Measurements from ENCODE around the gene ISL2.

The ISL2 gene

GRCh38 chr15:76360416-76360815 lies 23.8 kb downstream of the ISL2 start:
- Histone ChIP-seq H3K79me2 (ENCODE audit: insufficient read depth, low read length) (no peaks in the 10 kb centered on the region), H3K9me2 (replicated peaks; ENCODE audit: low read depth, low read length) (no peaks in the 10 kb centered on the region), H2AFZ (ENCODE audit: low read length) (no peak overlapping the region), H3F3A (ENCODE audit: low read depth) (no peaks in the 10 kb centered on the region), H3K4me1 (ENCODE audit: insufficient read depth, low read length, poor library complexity, severe bottlenecking) (no peaks in the 10 kb centered on the region), H4K20me1 (ENCODE audit: insufficient read depth, low read length, poor library complexity, severe bottlenecking) (no peaks in the 10 kb centered on the region), H3K4me3 (ENCODE audit: low read length, poor library complexity, severe bottlenecking) (no peak overlapping the region), H3K9ac (ENCODE audit: low read depth, low read length, poor library complexity, severe bottlenecking) (no peak overlapping the region), H3K4me2 (ENCODE audit: low read depth, low read length, poor library complexity, severe bottlenecking) (no peak overlapping the region), H3K36me3 (ENCODE audit: insufficient read depth, low read length) (no peaks in the 10 kb centered on the region), H3K27me3 (ENCODE audit: insufficient read depth, low read length, poor library complexity, severe bottlenecking) (no peaks in the 10 kb centered on the region), H3K9me3 (ENCODE audit: insufficient read depth, low read depth, low read length) (no peaks in the 10 kb centered on the region)
- no peak for TF ChIP-seq EZH2phosphoT487 (IDR thresholded peaks at IDR 0.05; ENCODE audit: borderline replicate concordance)
- no peak for TF ChIP-seq CTCF (conservative IDR thresholded peaks at IDR 0.05; ENCODE audit: low read length)

- Histone ChIP-seq H2AFZ (ENCODE audit: low read length) (no peak overlapping the region), H3K4me2 (ENCODE audit: low read depth, low read length, poor library complexity, severe bottlenecking) (no peak overlapping the region), H3K9me3 (ENCODE audit: insufficient read depth, low read depth, low read length) (no peaks in the 10 kb centered on the region), H3K4me3 (ENCODE audit: low read length, poor library complexity, severe bottlenecking) (no peak overlapping the region), H3K79me2 (ENCODE audit: insufficient read depth, low read length) (no peaks in the 10 kb centered on the region), H4K20me1 (ENCODE audit: insufficient read depth, low read length, poor library complexity, severe bottlenecking) (no peaks in the 10 kb centered on the region), H3K9me2 (replicated peaks; ENCODE audit: low read depth, low read length) (no peaks in the 10 kb centered on the region), H3K36me3 (ENCODE audit: insufficient read depth, low read length) (no peaks in the 10 kb centered on the region), H3K9ac (ENCODE audit: low read depth, low read length, poor library complexity, severe bottlenecking) (no peak overlapping the region), H3F3A (ENCODE audit: low read depth) (no peaks in the 10 kb centered on the region), H3K27me3 (ENCODE audit: insufficient read depth, low read length, poor library complexity, severe bottlenecking) (no peaks in the 10 kb centered on the region), H3K4me1 (ENCODE audit: insufficient read depth, low read length, poor library complexity, severe bottlenecking) (no peaks in the 10 kb centered on the region)
- TF ChIP-seq CTCF (conservative IDR thresholded peaks at IDR 0.05; ENCODE audit: low read length) (no peak), EZH2phosphoT487 (IDR thresholded peaks at IDR 0.05; ENCODE audit: borderline replicate concordance) (no peak)
Observed at GRCh38 chr15:76363251-76363650, 26.7 kb downstream of the ISL2 start.

- no peak overlapping the region for H3K4me3 ChIP-seq (ENCODE audit: low read length, poor library complexity, severe bottlenecking)
- H2AFZ ChIP-seq (ENCODE audit: low read length): no peak overlapping the region
- no peaks in the 10 kb centered on the region for H3K36me3 ChIP-seq (ENCODE audit: insufficient read depth, low read length)
- H3K9ac ChIP-seq (ENCODE audit: low read depth, low read length, poor library complexity, severe bottlenecking): no peak overlapping the region
- TF ChIP-seq EZH2phosphoT487 (IDR thresholded peaks at IDR 0.05; ENCODE audit: borderline replicate concordance) (no peak), CTCF (conservative IDR thresholded peaks at IDR 0.05; ENCODE audit: low read length) (no peak)
- H3K4me2 ChIP-seq (ENCODE audit: low read depth, low read length, poor library complexity, severe bottlenecking): no peak overlapping the region
- H3K4me1 ChIP-seq (ENCODE audit: insufficient read depth, low read length, poor library complexity, severe bottlenecking): no peaks in the 10 kb centered on the region
- H3F3A ChIP-seq (ENCODE audit: low read depth): no peaks in the 10 kb centered on the region
- H3K27me3 ChIP-seq (ENCODE audit: insufficient read depth, low read length, poor library complexity, severe bottlenecking): no peaks in the 10 kb centered on the region
- H3K9me3 ChIP-seq (ENCODE audit: insufficient read depth, low read depth, low read length): no peaks in the 10 kb centered on the region
- H4K20me1 ChIP-seq (ENCODE audit: insufficient read depth, low read length, poor library complexity, severe bottlenecking): no peaks in the 10 kb centered on the region
- no peaks in the 10 kb centered on the region for H3K9me2 ChIP-seq (replicated peaks; ENCODE audit: low read depth, low read length)
- no peaks in the 10 kb centered on the region for H3K79me2 ChIP-seq (ENCODE audit: insufficient read depth, low read length)
Observed at GRCh38 chr15:76366714-76367113, 30.1 kb downstream of the ISL2 start.
